Activated T-cell treated with anti-CD3 and anti-CD28 coated beads, Interleukin-2, amount 50 U/mL, for 72 hours (primary cell): ENCODE measurements around the gene AKAP7. TPM values are rescaled to one million over a fixed set of nuclear protein-coding genes. Genes with fewer than 3 reads are reported as not detected.
"Not testable (repeated sequence)": the region's sequence is repeated elsewhere in the genome, so short reads cannot be mapped to it uniquely, and the experiment has no call there.

Source experiments
- ATAC-seq, 2 donors: fragments of 150-1000 bp; cut with Tn5 transposase; replicated peaks in 1 of 2; 2 replicates each; pipeline ENCODE4 v1.10.0; 2021; ENCODE audit warnings: moderate library complexity in 2 of 2, mild to moderate bottlenecking in 1 of 2
- DNase-seq, 2 donors: peaks; one replicate each; pipeline ENCODE4 v3.0.0; 2021 to 2022; ENCODE audit warnings: mixed read lengths in 1 of 2
- H3K27ac Mint-ChIP-seq: one replicate; pipeline ENCODE4 v1.8.0; 2022; ENCODE audit warnings: mild to moderate bottlenecking, moderate library complexity, mixed read lengths
- H3K27me3 Mint-ChIP-seq: one replicate; pipeline ENCODE4 v1.8.0; 2022; ENCODE audit warnings: low read depth, mixed read lengths
- H3K36me3 Mint-ChIP-seq, 2 donors: one replicate each; pipeline ENCODE4 v1.8.0; 2022; ENCODE audit warnings: mixed read lengths in 2 of 2, mild to moderate bottlenecking in 1 of 2; ENCODE audit not compliant: insufficient read depth in 2 of 2
- H3K4me1 Mint-ChIP-seq: one replicate; pipeline ENCODE4 v1.8.0; 2022; ENCODE audit warnings: low read depth, mixed read lengths
- H3K4me3 Mint-ChIP-seq, 2 donors: one replicate each; pipeline ENCODE4 v1.8.0; 2022; ENCODE audit warnings: mild to moderate bottlenecking in 2 of 2, mixed read lengths in 2 of 2, moderate library complexity in 2 of 2
- H3K9me3 Mint-ChIP-seq, 2 donors: one replicate each; pipeline ENCODE4 v1.8.0; 2022; ENCODE audit warnings: mixed read lengths in 2 of 2
- total RNA-seq, 2 donors: library from RNA; stranded (reverse); gene quantifications; one replicate each; pipeline ENCODE4 v1.2.3, GENCODE V29; 2022

Gene AKAP7
- total RNA-seq, 2 donors from 2014 or later: 6.7 to 6.8 TPM

DNA sequence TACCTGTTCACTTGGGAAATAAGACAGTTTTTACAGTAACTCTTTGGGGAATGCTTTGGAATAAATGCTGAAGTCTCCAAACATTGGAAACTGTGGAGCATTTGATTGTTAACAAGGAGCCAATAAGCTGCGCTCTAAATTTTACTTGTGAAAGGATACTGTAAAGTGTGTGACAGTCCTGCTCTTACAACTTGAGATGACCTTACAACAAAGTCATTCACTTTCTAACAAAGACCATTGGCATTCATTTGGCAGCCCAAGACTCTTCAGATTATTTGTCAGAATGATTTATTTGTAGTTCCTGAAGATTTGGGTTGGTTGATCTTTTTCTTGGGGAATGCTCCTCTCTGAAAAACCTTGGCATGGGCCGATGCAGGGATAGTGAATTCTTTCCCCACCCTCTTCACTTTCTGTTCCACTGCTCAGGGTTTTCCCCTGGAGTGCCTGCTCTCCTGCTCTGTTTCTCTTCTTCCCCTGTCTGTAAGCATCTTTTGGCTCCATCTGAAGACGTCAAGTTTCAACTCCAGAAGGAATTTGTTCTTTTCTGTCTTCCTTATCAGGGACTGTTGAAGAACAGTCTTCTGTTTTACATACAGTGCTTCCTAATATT lies 116.4 kb downstream of the AKAP7 start:
- H3K27me3 Mint-ChIP-seq: no peaks in the 10 kb centered on the region
- ATAC-seq: no peak
- DNase-seq: no peak
- H3K4me1 Mint-ChIP-seq: peaks cover 42% of the 10 kb centered on the region
- H3K36me3 Mint-ChIP-seq: no peaks in the 10 kb centered on the region
- H3K4me3 Mint-ChIP-seq: peak overlapping the region; percentile 7 to 62
- no peaks in the 10 kb centered on the region for H3K9me3 Mint-ChIP-seq
- no peak overlapping the region for H3K27ac Mint-ChIP-seq

- Mint-ChIP-seq H3K27ac (peak overlapping the region; percentile 92), H3K27me3 (no peaks in the 10 kb centered on the region), H3K4me3 (no peak overlapping the region), H3K4me1 (peaks cover 30% of the 10 kb centered on the region), H3K36me3 (peaks cover 2 to 3% of the 10 kb centered on the region in 2 donors), H3K9me3 (peaks cover 0 to 2% of the 10 kb centered on the region in 2 donors)
- ATAC-seq (no peak), DNase-seq (no peak)
Observed at GRCh38 chr6:131255434-131255833, 120.2 kb downstream of the AKAP7 start.

DNA sequence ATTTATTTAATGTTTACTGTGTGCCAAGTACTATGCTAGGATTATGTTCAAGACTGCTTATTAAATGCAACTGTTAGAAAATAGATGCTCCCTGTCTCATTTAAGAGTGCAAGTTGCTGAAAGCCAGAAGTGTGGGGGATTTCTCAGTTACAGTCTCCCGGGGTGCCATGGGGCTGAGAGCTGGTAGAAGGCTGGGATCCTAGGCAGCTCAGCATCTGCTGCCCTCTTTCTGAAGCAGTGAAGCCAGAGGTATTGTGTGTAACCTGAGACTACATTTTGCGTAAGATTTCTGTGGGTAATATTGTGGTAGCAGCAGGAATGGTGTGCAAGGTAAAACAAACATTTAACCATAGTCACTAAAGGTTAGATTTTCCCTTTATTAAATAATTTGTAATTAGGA lies 120.6 kb downstream of the AKAP7 start:
- peaks cover 2 to 5% of the 10 kb centered on the region in 2 donors for H3K36me3 Mint-ChIP-seq
- peaks cover 0 to 2% of the 10 kb centered on the region in 2 donors for H3K9me3 Mint-ChIP-seq
- DNase-seq: no peak
- no peak overlapping the region for H3K4me3 Mint-ChIP-seq
- peaks cover 25% of the 10 kb centered on the region for H3K4me1 Mint-ChIP-seq
- peak overlapping the region; percentile 92 for H3K27ac Mint-ChIP-seq
- no peaks in the 10 kb centered on the region for H3K27me3 Mint-ChIP-seq
- no peak for ATAC-seq

GRCh38 chr6:131257104-131257503 lies 121.8 kb downstream of the AKAP7 start:
- Mint-ChIP-seq H3K4me1 (peaks cover 13% of the 10 kb centered on the region), H3K27ac (no peak overlapping the region), H3K4me3 (no peak overlapping the region), H3K27me3 (no peaks in the 10 kb centered on the region), H3K36me3 (peaks cover 2 to 5% of the 10 kb centered on the region in 2 donors), H3K9me3 (peaks cover 0 to 2% of the 10 kb centered on the region in 2 donors)
- DNase-seq: no peak
- no peak for ATAC-seq

- Mint-ChIP-seq H3K4me3 (no peak overlapping the region), H3K27ac (no peak overlapping the region), H3K36me3 (peaks cover 2 to 5% of the 10 kb centered on the region in 2 donors), H3K4me1 (peaks cover 9% of the 10 kb centered on the region), H3K27me3 (no peaks in the 10 kb centered on the region), H3K9me3 (peaks cover 0 to 2% of the 10 kb centered on the region in 2 donors)
- DNase-seq: no peak
- no peak for ATAC-seq
Observed at GRCh38 chr6:131258010-131258652, 122.9 kb downstream of the AKAP7 start.

GRCh38 chr6:131258816-131259476 lies 123.7 kb downstream of the AKAP7 start:
- DNase-seq: no peak
- Mint-ChIP-seq H3K9me3 (peaks cover 0 to 2% of the 10 kb centered on the region in 2 donors), H3K4me3 (no peak overlapping the region), H3K27me3 (no peaks in the 10 kb centered on the region), H3K27ac (no peak overlapping the region), H3K4me1 (peaks cover 9% of the 10 kb centered on the region), H3K36me3 (peaks cover 4 to 5% of the 10 kb centered on the region in 2 donors)
- ATAC-seq: no peak

DNA sequence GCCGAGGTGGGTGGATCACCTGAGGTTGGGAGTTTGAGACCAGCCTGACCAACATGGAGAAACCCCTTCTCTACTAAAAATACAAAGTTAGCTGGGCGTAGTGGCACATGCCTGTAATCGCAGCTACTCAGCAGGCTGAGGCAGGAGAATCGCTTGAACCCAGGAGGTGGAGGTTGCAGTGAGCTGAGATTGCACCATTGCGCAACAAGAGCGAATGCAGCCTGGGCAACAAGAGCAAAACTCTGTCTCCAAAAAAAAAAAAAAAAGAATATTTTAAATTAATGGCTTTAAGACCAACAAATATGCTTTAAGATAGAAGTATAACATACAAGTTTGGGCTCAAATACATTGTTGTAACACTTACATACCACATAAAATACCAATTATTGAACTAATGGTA lies 125.7 kb downstream of the AKAP7 start:
- H3K4me1 Mint-ChIP-seq, H3K27me3 Mint-ChIP-seq: not testable (repeated sequence)

DNA sequence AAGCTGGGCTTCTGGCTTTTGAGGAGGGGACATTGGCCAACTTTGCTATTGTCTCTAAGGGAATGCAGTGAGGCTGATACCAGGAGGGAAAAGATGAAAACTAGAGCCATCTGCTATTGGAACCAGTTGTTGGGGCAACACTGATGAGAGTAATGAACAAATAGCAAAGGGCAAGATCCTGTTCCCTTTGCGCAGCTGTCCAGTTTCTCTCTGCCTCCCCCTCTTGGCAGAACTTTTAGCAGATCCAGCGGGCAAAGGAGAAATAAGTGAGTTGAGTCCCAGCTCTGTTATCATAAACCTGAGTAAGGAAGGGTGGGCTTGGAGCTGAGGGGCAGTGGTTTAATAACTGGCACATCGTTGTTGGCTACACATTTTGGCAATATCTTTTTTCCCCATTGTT lies 126.8 kb downstream of the AKAP7 start:
- Mint-ChIP-seq H3K27me3 (no peaks in the 10 kb centered on the region), H3K27ac (no peak overlapping the region), H3K9me3 (peaks cover 0 to 2% of the 10 kb centered on the region in 2 donors), H3K4me1 (peaks cover 10% of the 10 kb centered on the region), H3K36me3 (peaks cover 4 to 6% of the 10 kb centered on the region in 2 donors), H3K4me3 (no peak overlapping the region)
- no peak for DNase-seq
- no peak for ATAC-seq

More for the DNA sequence above, 125.7 kb downstream of the AKAP7 start:
- DNase-seq, H3K27ac Mint-ChIP-seq, H3K36me3 Mint-ChIP-seq, ATAC-seq, H3K9me3 Mint-ChIP-seq, H3K4me3 Mint-ChIP-seq: not testable (repeated sequence)

- H3K4me3 Mint-ChIP-seq: no peak overlapping the region
Observed at GRCh38 chr6:131265939-131266338, 130.7 kb downstream of the AKAP7 start.

DNA sequence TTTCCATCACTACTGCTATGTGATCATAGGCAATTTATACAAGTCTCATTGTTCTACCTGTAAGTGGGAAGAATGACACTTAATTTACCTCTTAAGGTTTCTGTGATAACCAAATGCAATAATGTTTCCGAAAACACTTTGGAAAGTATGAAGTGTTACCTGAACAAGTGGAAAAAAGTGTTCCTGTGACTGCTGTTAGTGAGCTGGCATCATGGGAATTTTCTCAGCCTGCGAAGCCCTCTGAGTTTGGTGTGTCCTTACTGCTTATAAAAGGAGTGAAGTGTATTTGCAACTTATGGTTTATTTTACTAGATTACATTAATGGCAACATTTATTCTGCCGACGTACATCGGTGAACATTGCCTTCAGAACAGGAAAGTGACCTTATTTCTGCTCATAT lies 133.0 kb downstream of the AKAP7 start:
- DNase-seq (no peak), ATAC-seq (no peak)
- Mint-ChIP-seq H3K36me3 (peaks cover 8 to 19% of the 10 kb centered on the region in 2 donors), H3K27ac (no peak overlapping the region), H3K4me3 (no peak overlapping the region), H3K4me1 (peaks cover 24% of the 10 kb centered on the region), H3K27me3 (no peaks in the 10 kb centered on the region), H3K9me3 (peaks cover 5 to 6% of the 10 kb centered on the region in 2 donors)

More at GRCh38 chr6:131265939-131266338, 130.7 kb downstream of the AKAP7 start:
- no peaks in the 10 kb centered on the region for H3K9me3 Mint-ChIP-seq
- DNase-seq (no peak), ATAC-seq (no peak)
- H3K27ac Mint-ChIP-seq: no peak overlapping the region
- H3K4me1 Mint-ChIP-seq: peaks cover 24% of the 10 kb centered on the region
- no peaks in the 10 kb centered on the region for H3K27me3 Mint-ChIP-seq
- peaks cover 2 to 6% of the 10 kb centered on the region in 2 donors for H3K36me3 Mint-ChIP-seq

GRCh38 chr6:131269565-131270391 lies 134.5 kb downstream of the AKAP7 start:
- Mint-ChIP-seq H3K4me1 (peaks cover 29% of the 10 kb centered on the region), H3K36me3 (peaks cover 11 to 25% of the 10 kb centered on the region in 2 donors), H3K4me3 (no peak overlapping the region), H3K27me3 (no peaks in the 10 kb centered on the region), H3K9me3 (peaks cover 8 to 9% of the 10 kb centered on the region in 2 donors), H3K27ac (peak overlapping the region; percentile 19)
- ATAC-seq (peak; percentile 73 to 80), DNase-seq (no peak)

- Mint-ChIP-seq H3K4me1 (peaks cover 30% of the 10 kb centered on the region), H3K27ac (no peak overlapping the region), H3K4me3 (no peak overlapping the region), H3K9me3 (peaks cover 9 to 10% of the 10 kb centered on the region in 2 donors), H3K27me3 (no peaks in the 10 kb centered on the region), H3K36me3 (peaks cover 11 to 26% of the 10 kb centered on the region in 2 donors)
- DNase-seq: no peak
- ATAC-seq: no peak
Observed at GRCh38 chr6:131270534-131270933, 135.3 kb downstream of the AKAP7 start.
